HG03135 (cell line): ENCODE measurements around the gene NLGN2.
"Not testable (repeated sequence)": the region's sequence is repeated elsewhere in the genome, so short reads cannot be mapped to it uniquely, and the experiment has no call there.

Source experiments
- ATAC-seq: cut with Tn5 transposase; IDR thresholded peaks from one replicate; pipeline ENCODE4 v1.9.1; 2021; ENCODE audit warnings: mild to moderate bottlenecking, moderate library complexity; ENCODE audit not compliant: unreplicated experiment

NLGN2 gene

GRCh38 chr17:7407485-7408251 is at the start of gene NLGN2:
Gene NLGN2 (plus strand): TSS chr17:7407845. CDS start chr17:7408256, 411 bp downstream.
- no peak for ATAC-seq

GRCh38 chr17:7361906-7362305 is 45.7 kb upstream of the NLGN2 start:
- ATAC-seq = no peak

- ATAC-seq = no peak
Observed at GRCh38 chr17:7363311-7363710, 44.3 kb upstream of the NLGN2 start.

GRCh38 chr17:7365963-7366362 is 41.7 kb upstream of the NLGN2 start:
- not testable (repeated sequence) for ATAC-seq

GRCh38 chr17:7367083-7367482 is 40.6 kb upstream of the NLGN2 start:
- no peak for ATAC-seq

- no peak for ATAC-seq
Observed at GRCh38 chr17:7367918-7368598, 39.6 kb upstream of the NLGN2 start.

GRCh38 chr17:7368599-7368994 is 39.0 kb upstream of the NLGN2 start:
- ATAC-seq = not testable (repeated sequence)

- ATAC-seq = no peak
Observed at GRCh38 chr17:7369825-7370224, 37.8 kb upstream of the NLGN2 start.

GRCh38 chr17:7370853-7371252 is 36.8 kb upstream of the NLGN2 start:
- no peak for ATAC-seq

GRCh38 chr17:7374353-7374752 is 33.3 kb upstream of the NLGN2 start:
- no peak for ATAC-seq

- ATAC-seq = no peak
Observed at GRCh38 chr17:7379134-7379533, 28.5 kb upstream of the NLGN2 start.

- no peak for ATAC-seq
Observed at GRCh38 chr17:7380321-7380720, 27.3 kb upstream of the NLGN2 start.

- ATAC-seq = no peak
Observed at GRCh38 chr17:7380855-7381683, 26.6 kb upstream of the NLGN2 start, which contains the start of gene TNK1. Gene TNK1 (plus strand): TSS chr17:7381089. CDS start chr17:7382927, 1,838 bp downstream.

GRCh38 chr17:7382901-7383300 is 24.7 kb upstream of the NLGN2 start:
- no peak for ATAC-seq

GRCh38 chr17:7383371-7383741 is 24.3 kb upstream of the NLGN2 start:
- no peak for ATAC-seq

- peak; percentile 68 for ATAC-seq
Observed at GRCh38 chr17:7383742-7384488, 23.7 kb upstream of the NLGN2 start.

GRCh38 chr17:7384489-7385081 is 23.1 kb upstream of the NLGN2 start:
- ATAC-seq = no peak

GRCh38 chr17:7388856-7389255 is 18.8 kb upstream of the NLGN2 start:
- ATAC-seq = no peak

- no peak for ATAC-seq
Observed at GRCh38 chr17:7389924-7390910, 17.4 kb upstream of the NLGN2 start.
